GM06990 (cell line): ENCODE results near the gene TCF19.

Source experiments
- DNase-seq: peaks from one replicate; pipeline ENCODE4 v3.0.0-alpha.2; 2011; ENCODE audit not compliant: insufficient read length; ENCODE audit errors: extremely low read depth
- H3K27me3 ChIP-seq: replicated peaks from 2 replicates; pipeline ENCODE4 v1.6.0; 2011; ENCODE audit warnings: low read length; ENCODE audit not compliant: control insufficient read depth, insufficient read depth
- H3K36me3 ChIP-seq: 2 replicates; pipeline ENCODE4 v1.5.1; 2011; ENCODE audit warnings: low read length; ENCODE audit not compliant: control insufficient read depth, insufficient read depth
- H3K4me3 ChIP-seq: replicated peaks from 2 replicates; pipeline ENCODE4 v1.5.1; 2011; ENCODE audit warnings: low read depth, mild to moderate bottlenecking, control low read depth, low read length
- CTCF ChIP-seq: IDR thresholded peaks from 2 replicates; pipeline ENCODE4 v1.5.1; 2011; ENCODE audit warnings: low read length, control low read depth, mild to moderate bottlenecking, inconsistent platforms; ENCODE audit not compliant: insufficient read depth, poor library complexity, severe bottlenecking

Gene TCF19

GRCh38 chr6:31126396-31127175 lies 31.8 kb upstream of the TCF19 start:
- TF ChIP-seq CTCF: no peak
- H3K27me3 ChIP-seq: peaks cover 2% of the 10 kb centered on the region
- no peaks in the 10 kb centered on the region for H3K36me3 ChIP-seq
- DNase-seq: no peak
- no peak overlapping the region for H3K4me3 ChIP-seq

- Histone ChIP-seq H3K4me3 (no peak overlapping the region), H3K36me3 (no peaks in the 10 kb centered on the region), H3K27me3 (no peaks in the 10 kb centered on the region; the same call in 1 of the 2 replicates)
- TF ChIP-seq CTCF: peak; percentile 90
- DNase-seq: peak; percentile 20
Measured at GRCh38 chr6:31128093-31128676, 30.2 kb upstream of the TCF19 start.

GRCh38 chr6:31129130-31129529 lies 29.3 kb upstream of the TCF19 start:
- H3K36me3 ChIP-seq: no peaks in the 10 kb centered on the region
- H3K4me3 ChIP-seq: no peak overlapping the region
- no peak for TF ChIP-seq CTCF
- no peaks in the 10 kb centered on the region; the same call in 1 of the 2 replicates for H3K27me3 ChIP-seq
- DNase-seq: no peak

- no peaks in the 10 kb centered on the region for H3K36me3 ChIP-seq
- H3K4me3 ChIP-seq: no peak overlapping the region
- no peak for DNase-seq
- H3K27me3 ChIP-seq: no peaks in the 10 kb centered on the region
- TF ChIP-seq CTCF: no peak
Measured at GRCh38 chr6:31130751-31131150, 27.6 kb upstream of the TCF19 start.

GRCh38 chr6:31131595-31131994 lies 26.8 kb upstream of the TCF19 start:
- no peak for TF ChIP-seq CTCF
- DNase-seq: peak; percentile 37
- no peaks in the 10 kb centered on the region for H3K36me3 ChIP-seq
- H3K4me3 ChIP-seq: no peak overlapping the region
- H3K27me3 ChIP-seq: no peaks in the 10 kb centered on the region

GRCh38 chr6:31132806-31133205 lies 25.6 kb upstream of the TCF19 start:
- Histone ChIP-seq H3K27me3 (no peaks in the 10 kb centered on the region), H3K36me3 (no peaks in the 10 kb centered on the region), H3K4me3 (no peak overlapping the region)
- DNase-seq: no peak
- no peak for TF ChIP-seq CTCF
